ENCODE data around the gene CD9.
"Not testable (repeated sequence)": the region's sequence is repeated elsewhere in the genome, so short reads cannot be mapped to it uniquely, and the experiment has no call there.

CD9 gene, protein sequence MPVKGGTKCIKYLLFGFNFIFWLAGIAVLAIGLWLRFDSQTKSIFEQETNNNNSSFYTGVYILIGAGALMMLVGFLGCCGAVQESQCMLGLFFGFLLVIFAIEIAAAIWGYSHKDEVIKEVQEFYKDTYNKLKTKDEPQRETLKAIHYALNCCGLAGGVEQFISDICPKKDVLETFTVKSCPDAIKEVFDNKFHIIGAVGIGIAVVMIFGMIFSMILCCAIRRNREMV

DNA sequence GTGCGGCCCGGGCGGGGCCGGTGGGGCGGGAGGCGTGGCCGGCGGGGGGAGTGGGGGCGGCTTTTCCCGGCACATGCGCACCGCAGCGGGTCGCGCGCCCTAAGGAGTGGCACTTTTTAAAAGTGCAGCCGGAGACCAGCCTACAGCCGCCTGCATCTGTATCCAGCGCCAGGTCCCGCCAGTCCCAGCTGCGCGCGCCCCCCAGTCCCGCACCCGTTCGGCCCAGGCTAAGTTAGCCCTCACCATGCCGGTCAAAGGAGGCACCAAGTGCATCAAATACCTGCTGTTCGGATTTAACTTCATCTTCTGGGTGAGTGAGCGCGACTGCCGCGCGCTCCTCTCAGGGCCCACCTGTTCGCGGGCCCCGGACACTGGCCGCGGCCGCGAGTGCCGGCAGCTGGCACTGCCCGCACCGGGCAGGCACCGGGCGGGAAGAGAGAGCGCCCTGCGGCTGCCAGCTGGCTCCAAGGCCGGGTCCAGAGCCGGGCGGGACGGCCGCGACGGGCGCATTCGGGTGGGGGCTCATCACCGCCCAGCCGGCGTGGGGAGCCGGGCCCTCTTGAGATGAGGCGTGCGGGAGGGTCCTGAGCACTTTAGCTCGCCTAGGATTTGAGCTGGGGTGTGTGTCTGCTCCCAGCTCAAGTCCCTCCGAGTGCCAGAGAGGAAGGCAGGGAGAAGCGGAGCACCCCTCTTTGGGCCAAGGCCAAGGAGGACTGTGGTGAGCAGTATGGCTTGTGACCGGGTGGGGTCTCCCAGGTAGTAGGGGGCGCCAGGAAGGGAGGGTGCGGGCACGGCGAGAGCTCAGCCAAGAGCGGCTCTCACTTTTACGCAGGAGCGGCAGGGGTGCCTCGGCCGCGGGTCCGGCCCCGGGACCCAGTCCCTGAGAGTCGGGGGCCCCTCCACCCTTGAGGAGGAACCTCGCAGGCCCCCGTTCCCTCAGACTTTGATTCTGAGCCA is at the start of gene CD9:
TSS of gene CD9 (plus strand) at position 145 of the 957 bp plus-strand sequence. CDS start at position 245, 100 bp downstream.
- DNase-seq (ENCODE audit: low spot score) = peak; percentile 98
- peak; percentile 27 for FAIRE-seq

DNA sequence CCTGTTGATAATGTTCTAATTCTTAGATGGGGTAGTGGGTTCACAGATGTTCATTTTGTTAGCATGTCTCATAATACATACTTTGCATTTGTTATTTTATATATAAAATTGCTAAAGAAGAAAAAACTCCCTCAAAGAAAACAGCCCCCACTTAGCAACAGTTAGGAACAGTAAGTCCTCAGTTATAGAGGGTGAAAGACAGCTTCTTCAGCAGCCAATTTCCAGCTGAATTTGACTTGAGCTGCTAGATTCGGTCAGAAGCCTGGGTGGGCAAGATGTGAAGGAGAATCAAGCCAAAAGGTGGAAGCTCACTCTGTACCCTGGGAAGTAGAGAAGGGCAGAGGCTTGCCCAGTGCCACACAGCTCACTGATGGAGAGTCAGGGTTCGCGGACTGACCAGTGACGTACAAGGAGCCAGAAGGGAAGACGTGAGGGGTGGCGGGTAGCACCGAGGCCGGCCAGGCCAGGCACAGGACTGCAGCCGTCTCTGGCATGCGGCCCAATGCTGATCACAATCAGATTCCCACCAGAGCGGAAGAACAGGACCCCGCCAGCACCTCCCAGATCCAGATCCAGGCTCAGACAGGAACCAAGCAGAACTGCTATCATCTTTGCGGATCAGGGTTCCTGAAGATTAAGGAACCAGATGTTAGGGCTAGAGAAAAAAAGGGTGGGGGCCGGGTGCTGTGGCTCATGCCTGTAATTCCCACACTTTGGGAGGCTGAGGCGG is 45.3 kb upstream of the CD9 start:
- no peak for FAIRE-seq
- no peak for DNase-seq (ENCODE audit: low spot score)

DNA sequence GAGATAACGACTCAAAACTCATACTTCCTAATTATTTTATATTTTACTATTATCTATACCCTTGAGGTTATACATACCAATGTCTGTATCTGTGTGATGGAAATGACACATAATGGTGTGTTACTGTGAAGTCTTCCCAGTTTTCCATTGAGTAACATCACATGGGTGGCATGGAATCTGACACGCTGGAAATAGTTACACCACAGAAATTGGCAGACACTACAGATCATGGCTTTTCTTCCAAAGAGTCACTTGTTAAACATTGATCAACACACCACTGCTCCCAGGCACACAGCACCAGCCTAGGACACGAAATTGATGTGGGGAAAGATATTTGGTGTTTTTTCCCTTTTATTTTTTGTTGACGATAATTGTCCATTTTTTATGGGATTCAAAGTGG is 42.7 kb upstream of the CD9 start:
- no peak for DNase-seq (ENCODE audit: low spot score)
- no peak for FAIRE-seq

DNA sequence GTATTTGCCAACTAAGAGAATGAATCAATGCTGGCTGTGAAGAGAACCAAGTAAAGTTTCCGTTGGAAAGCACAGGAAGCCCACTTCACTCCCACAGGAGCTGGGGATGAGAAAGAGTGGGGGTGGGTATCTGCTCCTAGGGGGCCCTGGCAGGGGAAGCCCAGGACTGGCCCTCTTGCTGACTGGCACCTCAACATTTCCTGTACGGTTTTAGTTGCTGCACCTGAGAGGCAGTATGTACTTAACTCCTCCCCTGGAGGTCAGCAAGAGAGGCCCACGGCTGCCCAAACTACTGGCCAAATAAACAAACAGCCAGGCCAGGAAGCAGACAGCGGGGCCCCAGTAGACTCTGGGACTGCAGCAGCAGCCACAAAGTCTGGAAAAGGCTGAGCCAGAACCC is 41.9 kb upstream of the CD9 start:
- FAIRE-seq (no peak), DNase-seq (ENCODE audit: low spot score) (no peak)

DNA sequence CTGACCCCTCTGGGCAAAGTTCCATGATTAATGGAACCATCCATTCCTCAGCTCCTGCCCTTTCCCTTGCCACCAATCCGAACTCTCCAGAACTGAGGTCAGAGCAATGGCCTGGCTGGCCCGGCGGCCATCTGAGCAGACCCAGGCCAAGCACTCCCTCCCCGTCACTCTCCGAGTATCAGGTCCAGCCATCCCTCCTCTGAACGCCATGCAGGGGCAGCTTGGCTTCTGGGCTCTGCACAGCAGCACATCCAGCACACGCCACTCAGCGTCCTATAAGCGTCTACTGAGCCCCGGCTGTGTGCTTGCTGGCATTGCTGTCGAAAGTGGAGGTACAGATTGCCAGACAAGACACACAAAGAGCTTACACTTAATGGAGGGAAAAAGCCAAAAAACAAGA is 41.5 kb upstream of the CD9 start:
- DNase-seq (ENCODE audit: low spot score) (no peak), FAIRE-seq (peak; percentile 50)

DNA sequence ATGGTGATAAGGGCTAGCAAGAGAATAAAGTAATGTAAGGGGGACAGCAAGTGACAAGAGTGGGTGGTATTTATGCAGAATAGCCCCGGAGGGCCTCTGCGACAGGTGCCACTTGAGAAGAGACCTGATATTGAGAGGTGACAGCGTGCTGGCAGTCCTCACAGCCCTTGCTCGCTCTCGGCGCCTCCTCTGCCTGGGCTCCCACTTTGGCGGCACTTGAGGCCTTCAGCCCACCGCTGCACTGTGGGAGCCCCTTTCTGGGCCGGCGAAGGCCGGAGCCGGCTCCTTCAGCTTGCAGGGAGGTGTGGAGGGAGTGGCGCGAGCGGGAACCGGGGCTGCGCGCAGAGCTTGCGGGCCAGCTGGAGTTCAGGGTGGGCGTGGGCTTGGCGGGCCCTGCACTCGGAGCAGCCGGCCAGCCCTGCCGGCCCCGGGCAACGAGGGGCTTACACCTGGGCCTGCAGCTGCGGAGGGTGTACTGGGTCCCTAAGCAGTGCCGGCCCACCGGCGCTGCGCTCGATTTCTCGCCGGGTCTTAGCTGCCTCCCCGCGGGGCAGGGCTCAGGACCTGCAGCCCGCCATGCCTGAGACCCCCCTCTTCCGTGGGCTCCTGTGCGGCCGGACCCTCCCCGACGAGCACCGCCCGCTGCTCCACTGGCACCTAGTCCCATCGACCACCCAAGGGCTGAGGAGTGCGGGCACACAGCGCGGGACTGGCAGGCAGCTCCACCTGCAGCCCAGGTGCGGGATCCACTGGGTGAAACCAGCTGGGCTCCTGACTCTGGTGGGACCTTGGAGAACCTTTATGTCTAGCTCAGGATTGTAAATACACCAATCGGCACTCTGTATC is 40.8 kb upstream of the CD9 start:
- DNase-seq (ENCODE audit: low spot score); FAIRE-seq: not testable (repeated sequence)

DNA sequence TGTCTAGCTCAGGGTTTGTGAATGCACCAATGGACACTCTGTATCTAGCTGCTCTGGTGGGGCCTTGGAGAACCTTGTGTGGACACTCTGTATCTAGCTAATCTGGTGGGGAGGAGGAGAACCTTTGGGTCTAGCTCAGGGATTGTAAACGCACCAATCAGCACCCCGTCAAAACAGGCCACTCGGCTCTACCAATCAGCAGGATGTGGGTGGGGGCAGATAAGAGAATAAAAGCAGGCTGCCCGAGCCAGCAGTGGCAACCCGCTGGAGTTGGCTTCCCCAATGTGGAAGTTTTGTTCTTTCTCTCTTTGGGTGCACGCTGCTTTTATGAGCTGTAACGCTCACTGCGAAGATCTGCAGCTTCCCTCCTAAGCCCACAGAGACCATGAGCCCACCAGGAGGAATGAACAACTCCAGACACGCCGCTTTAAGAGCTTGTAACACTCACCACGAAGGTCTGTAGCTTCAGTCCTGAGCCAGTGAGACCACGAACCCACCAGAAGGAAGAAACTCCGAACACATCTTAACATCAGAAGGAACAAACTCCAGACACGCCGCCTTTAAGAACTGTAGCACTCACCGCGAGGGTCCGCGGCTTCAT is 40.1 kb upstream of the CD9 start:
- not testable (repeated sequence) for DNase-seq (ENCODE audit: low spot score)
- peak; percentile 27 for FAIRE-seq

DNA sequence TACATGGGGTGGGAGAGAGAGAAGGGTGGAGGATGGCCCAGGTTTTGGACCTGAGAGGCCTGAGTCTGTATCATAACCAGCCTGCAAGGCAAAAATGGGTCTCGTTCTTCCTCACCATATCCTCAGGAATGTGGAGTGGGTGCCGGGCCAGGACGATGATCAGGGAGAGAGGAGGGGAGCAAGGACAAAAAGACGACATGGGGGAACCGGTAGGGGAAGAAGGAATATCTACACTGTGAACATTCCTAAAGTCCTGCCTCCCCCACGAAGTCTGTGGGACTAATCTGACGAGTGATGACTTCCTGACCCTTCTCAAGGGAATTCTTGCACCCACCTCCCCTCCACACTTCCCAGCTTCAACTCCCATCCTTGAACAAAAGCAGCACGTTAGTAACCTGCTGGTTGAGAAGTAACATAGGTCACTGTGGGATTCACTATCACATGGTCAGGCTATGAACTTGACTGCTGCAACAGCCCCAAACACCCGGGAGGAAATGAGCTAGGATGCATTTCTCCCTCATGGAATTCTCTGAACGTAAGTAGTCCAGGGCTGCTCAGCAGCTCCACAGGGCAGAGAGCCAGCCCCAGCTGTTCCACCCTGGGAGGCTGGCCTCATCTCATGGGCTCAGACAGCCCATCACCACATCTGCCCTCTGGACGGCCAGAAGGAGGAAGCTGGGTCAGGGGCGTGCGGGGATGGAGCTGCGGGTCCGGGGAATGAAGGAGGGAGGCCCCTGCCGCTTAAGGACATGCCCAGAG is 38.9 kb upstream of the CD9 start:
- FAIRE-seq = no peak
- DNase-seq (ENCODE audit: low spot score) = no peak

DNA sequence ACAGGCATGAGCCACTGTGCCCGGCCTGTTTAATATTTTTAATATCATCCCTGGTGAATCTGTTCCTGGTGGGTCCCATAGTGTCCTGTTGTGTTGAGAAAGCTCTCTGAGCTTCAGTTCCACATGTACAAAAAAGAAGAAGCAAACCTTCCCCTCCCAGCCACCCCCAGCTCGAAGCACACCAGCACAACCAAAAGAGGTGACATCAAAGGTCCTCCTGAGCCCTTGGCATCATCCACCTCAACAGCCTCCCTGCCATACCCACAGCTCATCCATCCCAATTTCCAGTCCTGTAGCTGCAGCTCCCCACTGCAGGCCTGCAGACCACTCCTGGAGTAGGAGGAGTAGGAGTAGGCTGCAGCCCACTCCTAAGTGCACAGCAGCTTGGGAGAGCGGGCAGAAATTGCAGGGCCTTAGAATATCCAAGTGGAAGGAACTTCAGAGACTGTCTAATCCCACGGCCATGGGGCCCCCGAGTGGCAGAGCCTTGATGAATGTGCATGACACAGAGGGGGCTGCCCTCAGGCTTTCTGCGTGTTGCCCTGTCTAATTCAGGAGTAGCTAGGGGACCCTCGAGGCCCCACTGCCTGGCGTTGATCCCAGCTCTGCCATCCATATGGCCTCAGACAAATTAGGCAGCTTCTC is 36.7 kb upstream of the CD9 start:
- no peak for DNase-seq (ENCODE audit: low spot score)
- FAIRE-seq = no peak

DNA sequence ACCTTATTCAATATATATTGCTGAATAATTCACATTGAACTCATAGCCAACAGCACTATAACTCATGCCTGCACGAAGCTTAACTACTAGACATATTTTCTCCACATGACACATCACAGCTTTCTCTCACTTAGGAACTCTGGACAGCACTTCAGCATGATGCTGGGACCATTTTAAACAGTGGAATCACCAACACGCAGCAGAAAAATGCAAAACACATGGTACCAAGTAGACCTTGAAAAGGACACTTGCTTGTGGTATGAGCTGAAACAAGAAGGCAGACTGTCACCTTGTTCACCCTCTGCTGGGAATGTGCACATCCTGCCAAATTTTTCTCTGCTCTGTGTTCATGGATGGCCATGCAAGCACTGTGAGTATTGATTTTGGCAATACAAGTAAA is 34.8 kb upstream of the CD9 start:
- no peak for DNase-seq (ENCODE audit: low spot score)
- peak; percentile 78 for FAIRE-seq

DNA sequence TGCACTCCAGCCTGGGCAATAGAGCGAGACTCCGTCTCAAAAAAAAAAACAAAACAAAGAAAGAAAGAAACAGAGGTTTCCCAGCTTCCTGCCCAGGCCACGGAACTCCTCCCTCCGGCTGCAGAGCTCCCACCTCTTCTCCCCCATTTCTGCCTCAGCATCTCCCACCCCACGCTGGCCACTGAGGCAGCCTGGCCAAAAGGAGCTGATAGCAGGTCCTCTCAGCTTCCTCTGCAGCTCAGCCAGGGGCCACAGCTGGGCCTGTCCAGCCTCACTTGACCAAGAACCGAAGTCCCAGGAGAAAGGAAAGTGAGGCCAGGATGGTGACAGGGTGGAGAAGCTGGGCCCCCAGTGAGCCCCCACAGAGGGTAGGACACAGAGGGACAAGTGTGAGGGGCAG is 33.4 kb upstream of the CD9 start:
- DNase-seq (ENCODE audit: low spot score) (no peak), FAIRE-seq (no peak)

DNA sequence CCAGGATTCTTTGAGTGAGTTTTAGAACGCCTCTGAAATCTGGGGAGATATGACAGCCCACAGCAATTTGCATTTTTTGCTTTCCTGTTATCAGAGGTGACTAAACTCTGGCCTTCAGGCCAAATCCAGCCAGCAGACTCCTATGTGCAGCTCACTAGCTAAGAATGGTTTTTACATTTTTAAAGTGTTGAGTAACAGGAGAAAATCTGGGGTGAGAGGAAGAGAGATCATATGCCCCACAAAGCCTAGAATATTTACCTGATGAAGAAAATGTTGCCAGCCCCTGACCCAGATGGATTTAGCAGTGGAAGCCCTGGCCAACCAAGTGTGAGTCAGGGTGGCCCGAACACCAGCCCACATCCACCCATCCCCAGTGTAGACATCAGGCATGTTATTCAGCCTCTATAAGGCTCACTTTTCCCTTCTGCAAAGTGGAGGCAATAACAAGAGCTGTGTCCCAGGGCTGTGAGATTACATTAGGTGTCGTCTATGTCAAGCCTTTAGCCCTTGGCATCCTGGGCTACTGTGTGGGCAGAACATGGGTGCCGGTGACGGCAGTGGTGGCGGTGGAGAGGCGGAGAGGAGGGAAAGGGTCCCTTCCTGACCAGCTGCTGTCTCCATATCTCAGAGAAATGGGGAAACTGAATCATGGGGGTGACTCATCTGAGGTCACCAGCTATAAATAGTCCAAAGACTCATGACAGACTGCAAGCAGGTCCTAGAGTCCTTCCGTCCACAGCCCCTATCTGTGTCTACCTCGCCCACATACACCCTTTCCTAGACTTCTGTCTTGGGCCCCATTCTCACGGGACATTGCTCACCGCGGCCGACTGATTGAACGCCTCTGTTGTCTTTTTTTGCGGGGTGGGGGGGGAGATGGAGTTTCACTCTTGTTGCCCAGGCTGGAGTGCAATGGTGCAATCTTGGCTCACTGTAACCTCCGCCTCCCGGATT is 32.6 kb upstream of the CD9 start:
- DNase-seq (ENCODE audit: low spot score) (peak; percentile 93), FAIRE-seq (peak; percentile 88)

DNA sequence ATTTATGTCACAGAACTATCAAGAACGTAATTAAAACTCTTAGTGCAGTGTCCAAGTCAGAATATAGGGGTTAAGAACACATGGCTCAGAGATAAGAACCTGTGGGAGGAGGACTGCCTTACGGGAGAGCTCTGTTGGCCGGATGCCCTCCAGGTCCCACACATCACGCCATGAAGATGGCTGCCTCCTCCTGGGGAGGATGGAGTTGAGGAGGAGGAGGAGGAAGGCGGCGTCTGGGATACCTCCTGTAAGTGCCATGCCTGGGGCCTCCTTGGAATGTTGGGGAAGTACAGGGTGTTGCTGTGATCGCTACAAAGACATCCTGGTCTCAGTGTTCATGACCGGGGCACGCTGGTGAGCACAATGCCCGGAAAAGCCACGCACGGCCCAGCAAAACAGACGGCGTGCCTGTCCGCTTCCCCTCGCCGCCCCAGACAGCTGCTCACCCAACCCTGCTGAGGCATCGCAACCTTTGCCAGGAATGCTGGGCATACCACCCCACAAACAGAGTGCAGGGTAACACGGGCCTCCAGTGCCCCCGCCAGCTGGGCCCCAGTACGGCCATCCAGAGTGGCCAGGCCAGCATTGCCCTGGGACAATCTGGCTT is 28.7 kb upstream of the CD9 start:
- DNase-seq (ENCODE audit: low spot score) (no peak), FAIRE-seq (peak; percentile 13)

DNA sequence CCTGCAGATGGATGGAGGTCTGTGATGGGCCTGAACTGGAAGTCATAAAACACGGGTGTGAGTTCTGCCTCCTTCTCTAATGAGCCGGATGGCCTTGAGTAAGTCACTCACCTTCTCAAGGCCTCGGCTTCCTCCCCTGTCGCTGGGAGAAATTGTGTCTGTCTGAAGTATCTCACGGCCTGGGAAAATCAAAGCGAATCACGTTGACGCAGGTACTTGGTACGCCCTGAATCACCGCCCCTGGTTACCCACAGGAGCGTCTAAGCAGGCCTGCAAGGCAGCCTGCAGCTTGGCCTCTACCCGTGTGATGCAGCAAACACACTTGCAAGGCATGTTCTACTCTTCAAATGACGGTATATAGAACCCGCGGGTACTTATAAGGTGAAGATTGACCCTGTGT is 28.1 kb upstream of the CD9 start:
- DNase-seq (ENCODE audit: low spot score) (no peak), FAIRE-seq (no peak)

DNA sequence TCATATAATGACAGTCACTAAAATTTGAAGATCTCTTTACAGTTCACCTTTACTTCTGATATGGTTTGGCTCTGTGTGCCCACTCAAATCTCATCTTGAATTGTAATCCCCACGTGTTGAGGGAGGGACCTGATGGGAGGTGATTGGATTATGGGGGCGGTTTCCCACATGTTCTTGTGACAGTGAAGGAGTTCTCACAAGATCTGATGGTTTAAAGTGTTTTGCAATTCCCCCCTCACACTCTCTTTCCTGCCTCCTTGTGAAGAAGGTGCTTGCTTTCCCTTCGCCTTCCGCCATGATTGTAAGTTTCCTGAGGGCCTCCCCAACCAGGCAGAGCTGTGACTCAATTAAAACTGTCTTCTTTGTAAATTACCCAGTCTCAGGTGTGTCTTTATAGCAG is 27.3 kb upstream of the CD9 start:
- DNase-seq (ENCODE audit: low spot score) (no peak), FAIRE-seq (peak; percentile 84)

DNA sequence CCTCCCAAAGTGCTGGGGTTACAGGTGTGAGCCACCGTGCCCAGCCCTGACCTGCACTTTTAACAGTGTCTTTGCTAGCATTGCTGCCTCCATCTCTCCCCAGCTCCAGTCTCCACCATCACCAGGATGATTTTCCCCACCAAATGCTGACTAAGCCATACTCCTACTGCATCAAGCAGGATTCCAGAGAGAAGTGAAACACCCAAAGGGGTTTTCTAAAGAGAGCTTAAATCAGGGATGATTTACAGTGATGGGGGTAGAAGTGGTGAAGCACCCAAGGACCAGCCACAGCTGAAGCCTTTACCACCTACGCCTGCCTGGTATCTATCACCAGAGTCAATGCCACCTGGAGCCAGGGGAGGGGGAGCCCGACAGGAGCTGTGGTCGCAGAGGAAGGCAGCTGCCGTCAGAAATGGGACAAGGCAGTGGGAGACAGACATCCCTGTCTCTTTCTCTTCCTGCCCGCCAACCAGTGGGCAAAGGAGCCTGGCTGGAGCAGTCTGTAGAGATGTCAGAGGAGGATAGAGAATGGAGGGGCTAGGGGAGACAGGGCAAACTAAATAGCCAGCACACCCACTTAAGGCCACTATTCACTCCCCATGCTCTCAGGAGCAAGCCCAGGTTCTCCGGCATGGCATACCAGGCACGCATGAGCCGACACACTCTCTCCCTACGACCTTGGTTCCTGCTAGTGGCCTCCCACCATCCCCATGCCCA is 22.4 kb upstream of the CD9 start:
- DNase-seq (ENCODE audit: low spot score) = no peak
- FAIRE-seq = no peak

Measured in urothelium cell line (cell line).